Nephron progenitor cell (in vitro differentiated cells): ENCODE measurements around the gene COL27A1.

ENCODE experiments used
- DNase-seq: peaks from one replicate; pipeline ENCODE4 v3.0.0; 2021
- H3K27ac Mint-ChIP-seq: 2 replicates; pipeline ENCODE4 v1.8.0; 2021; ENCODE audit warnings: mild to moderate bottlenecking, moderate library complexity, mixed read lengths
- H3K27me3 Mint-ChIP-seq: 2 replicates; pipeline ENCODE4 v1.8.0; 2021; ENCODE audit warnings: mild to moderate bottlenecking, low read depth, mixed read lengths; ENCODE audit not compliant: poor library complexity
- H3K36me3 Mint-ChIP-seq: 2 replicates; pipeline ENCODE4 v1.8.0; 2021; ENCODE audit warnings: low read depth, mixed read lengths
- H3K4me1 Mint-ChIP-seq: 2 replicates; pipeline ENCODE4 v1.8.0; 2021; ENCODE audit warnings: mixed read lengths
- H3K4me3 Mint-ChIP-seq: 2 replicates; pipeline ENCODE4 v1.8.0; 2021; ENCODE audit warnings: mild to moderate bottlenecking, moderate library complexity, mixed read lengths
- H3K9me3 Mint-ChIP-seq: 2 replicates; pipeline ENCODE4 v1.8.0; 2021; ENCODE audit warnings: mild to moderate bottlenecking, moderate library complexity, mixed read lengths
- TF ChIP-seq, protein P1 (sequence below): fragments of 200-600 bp; sonication (generic); IDR thresholded peaks from 2 replicates; pipeline ENCODE4 v1.5.0; 2021; ENCODE audit warnings: antibody characterized with exemption

Gene COL27A1

DNA sequence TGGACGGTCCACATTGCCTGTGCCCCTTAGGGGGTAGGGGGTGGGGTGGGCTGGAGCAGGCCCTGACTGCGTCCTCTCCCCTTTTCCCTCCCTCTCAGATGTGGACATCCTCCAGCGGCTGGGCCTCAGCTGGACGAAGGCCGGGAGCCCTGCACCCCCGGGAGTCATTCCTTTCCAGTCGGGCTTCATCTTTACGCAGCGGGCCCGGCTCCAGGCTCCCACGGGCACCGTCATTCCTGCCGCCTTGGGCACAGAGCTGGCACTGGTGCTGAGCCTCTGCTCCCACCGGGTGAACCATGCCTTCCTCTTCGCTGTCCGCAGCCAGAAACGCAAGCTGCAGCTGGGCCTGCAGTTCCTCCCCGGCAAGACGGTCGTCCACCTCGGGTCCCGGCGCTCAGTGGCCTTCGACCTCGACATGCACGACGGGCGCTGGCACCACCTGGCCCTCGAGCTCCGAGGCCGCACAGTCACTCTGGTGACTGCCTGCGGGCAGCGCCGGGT, 12.3 kb downstream of the COL27A1 start:
- Mint-ChIP-seq H3K27me3 (no peaks in the 10 kb centered on the region), H3K4me1 (peaks cover 52% of the 10 kb centered on the region), H3K27ac (no peak overlapping the region), H3K36me3 (peaks cover 10% of the 10 kb centered on the region), H3K4me3 (no peak overlapping the region), H3K9me3 (no peaks in the 10 kb centered on the region)
- no peak for DNase-seq
- TF ChIP-seq, protein P1, sequence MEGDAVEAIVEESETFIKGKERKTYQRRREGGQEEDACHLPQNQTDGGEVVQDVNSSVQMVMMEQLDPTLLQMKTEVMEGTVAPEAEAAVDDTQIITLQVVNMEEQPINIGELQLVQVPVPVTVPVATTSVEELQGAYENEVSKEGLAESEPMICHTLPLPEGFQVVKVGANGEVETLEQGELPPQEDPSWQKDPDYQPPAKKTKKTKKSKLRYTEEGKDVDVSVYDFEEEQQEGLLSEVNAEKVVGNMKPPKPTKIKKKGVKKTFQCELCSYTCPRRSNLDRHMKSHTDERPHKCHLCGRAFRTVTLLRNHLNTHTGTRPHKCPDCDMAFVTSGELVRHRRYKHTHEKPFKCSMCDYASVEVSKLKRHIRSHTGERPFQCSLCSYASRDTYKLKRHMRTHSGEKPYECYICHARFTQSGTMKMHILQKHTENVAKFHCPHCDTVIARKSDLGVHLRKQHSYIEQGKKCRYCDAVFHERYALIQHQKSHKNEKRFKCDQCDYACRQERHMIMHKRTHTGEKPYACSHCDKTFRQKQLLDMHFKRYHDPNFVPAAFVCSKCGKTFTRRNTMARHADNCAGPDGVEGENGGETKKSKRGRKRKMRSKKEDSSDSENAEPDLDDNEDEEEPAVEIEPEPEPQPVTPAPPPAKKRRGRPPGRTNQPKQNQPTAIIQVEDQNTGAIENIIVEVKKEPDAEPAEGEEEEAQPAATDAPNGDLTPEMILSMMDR: no peak

DNA sequence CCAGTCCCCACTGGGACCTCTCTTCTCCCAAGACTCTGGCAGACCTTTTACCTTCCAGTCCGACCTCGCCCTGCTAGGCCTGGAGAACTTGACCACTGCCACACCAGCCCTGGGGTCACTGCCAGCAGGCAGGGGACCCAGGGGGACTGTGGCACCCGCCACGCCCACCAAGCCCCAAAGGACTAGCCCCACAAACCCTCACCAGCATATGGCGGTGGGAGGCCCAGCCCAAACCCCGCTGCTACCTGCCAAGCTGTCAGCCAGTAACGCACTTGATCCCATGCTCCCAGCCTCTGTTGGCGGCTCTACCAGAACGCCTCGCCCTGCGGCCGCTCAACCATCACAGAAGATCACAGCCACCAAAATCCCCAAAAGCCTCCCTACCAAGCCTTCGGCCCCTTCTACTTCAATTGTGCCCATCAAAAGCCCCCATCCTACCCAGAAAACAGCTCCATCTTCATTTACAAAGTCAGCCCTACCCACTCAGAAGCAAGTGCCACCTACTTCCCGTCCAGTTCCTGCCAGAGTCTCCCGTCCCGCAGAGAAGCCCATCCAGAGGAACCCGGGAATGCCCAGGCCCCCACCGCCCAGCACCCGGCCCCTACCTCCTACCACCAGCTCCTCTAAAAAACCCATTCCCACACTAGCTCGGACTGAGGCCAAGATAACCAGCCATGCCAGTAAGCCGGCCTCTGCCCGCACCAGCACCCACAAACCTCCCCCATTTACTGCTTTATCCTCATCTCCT, 13.1 kb downstream of the COL27A1 start:
- H3K4me3 Mint-ChIP-seq: no peak overlapping the region
- H3K27me3 Mint-ChIP-seq: no peaks in the 10 kb centered on the region
- H3K9me3 Mint-ChIP-seq: no peaks in the 10 kb centered on the region
- peaks cover 10% of the 10 kb centered on the region for H3K36me3 Mint-ChIP-seq
- TF ChIP-seq, protein P1: no peak
- no peak for DNase-seq
- H3K27ac Mint-ChIP-seq: no peak overlapping the region
- peaks cover 53% of the 10 kb centered on the region for H3K4me1 Mint-ChIP-seq

DNA sequence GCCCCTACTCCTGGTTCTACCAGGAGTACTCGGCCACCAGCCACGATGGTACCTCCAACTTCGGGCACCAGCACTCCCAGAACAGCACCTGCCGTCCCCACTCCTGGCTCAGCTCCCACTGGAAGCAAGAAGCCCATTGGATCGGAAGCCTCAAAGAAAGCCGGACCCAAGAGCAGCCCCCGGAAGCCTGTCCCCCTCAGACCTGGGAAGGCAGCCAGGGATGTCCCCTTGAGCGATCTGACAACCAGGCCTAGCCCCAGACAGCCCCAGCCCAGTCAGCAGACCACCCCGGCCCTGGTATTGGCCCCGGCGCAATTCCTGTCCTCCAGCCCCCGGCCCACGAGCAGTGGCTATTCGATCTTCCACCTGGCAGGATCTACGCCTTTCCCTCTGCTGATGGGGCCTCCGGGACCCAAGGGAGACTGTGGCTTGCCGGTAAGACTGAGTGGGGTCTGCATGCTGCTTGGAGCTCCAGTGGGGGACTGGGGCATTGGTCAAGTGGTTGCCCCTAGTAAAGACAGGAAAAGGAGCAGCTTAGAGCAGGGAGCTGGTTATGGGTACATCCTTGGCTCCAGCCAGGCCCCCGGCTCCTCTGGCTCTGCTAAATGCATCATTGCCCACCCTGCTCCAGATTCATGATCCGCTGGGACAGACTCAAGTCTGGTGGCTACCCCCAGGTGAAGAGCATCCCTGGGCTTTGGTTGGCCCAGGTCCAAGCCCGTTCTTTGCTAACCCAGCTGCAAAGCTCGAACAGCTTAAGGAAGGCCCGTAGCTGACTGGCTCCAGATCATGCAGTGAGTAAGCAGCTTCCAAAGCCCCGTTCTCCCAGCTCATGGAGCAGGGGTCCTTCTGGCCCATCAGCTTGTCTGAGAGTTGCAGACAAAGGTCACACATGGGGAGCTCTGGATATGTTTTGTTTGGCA, 14.0 kb downstream of the COL27A1 start:
- H3K4me1 Mint-ChIP-seq: peaks cover 53% of the 10 kb centered on the region
- no peak for DNase-seq
- no peak overlapping the region for H3K27ac Mint-ChIP-seq
- peaks cover 3% of the 10 kb centered on the region for H3K27me3 Mint-ChIP-seq
- peaks cover 10% of the 10 kb centered on the region for H3K36me3 Mint-ChIP-seq
- H3K4me3 Mint-ChIP-seq: no peak overlapping the region
- no peaks in the 10 kb centered on the region for H3K9me3 Mint-ChIP-seq
- TF ChIP-seq, protein P1: no peak

DNA sequence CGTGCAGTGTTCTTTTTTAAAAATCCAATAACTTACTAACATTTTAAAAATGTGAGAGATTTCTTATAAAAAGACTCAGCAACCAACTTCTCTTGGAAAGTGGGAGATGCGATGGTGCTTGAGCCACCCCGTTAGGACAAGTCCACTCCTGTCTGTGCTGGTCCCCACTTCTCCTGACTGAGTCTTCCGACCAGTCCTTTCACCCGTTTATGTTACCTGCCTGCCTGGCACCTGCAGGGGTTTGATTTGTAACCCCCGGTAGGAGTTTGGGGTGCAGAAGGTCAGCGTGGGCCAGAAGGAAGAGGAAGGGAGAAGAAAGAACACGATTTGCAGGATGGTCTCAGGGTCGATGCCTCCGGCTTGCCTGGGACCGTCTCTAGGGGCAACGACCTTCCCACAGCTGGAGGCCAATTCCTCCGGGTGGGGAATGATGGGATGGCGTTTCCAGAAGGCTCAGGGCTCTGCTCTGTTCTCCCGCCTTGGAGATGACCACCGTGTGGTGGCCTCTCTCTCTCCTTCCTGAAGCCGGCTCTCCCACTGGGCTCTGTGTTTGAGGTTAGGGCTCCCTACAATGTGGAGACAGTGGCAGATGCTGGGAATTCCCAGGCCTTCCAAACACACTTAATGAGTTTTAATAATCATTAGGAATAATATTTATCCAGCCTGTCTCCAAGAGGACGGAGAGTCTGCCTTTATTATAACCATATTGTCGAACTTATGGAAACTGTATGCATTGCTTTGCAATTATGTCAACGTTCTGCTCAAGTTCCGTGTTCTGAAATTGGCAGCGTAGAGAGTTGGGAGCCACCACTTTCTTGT, 14.8 kb downstream of the COL27A1 start:
- DNase-seq: no peak
- no peak overlapping the region for H3K4me3 Mint-ChIP-seq
- no peaks in the 10 kb centered on the region for H3K9me3 Mint-ChIP-seq
- H3K27ac Mint-ChIP-seq: no peak overlapping the region
- peaks cover 10% of the 10 kb centered on the region for H3K36me3 Mint-ChIP-seq
- peaks cover 57% of the 10 kb centered on the region for H3K4me1 Mint-ChIP-seq
- TF ChIP-seq, protein P1: no peak
- H3K27me3 Mint-ChIP-seq: peaks cover 3% of the 10 kb centered on the region

DNA sequence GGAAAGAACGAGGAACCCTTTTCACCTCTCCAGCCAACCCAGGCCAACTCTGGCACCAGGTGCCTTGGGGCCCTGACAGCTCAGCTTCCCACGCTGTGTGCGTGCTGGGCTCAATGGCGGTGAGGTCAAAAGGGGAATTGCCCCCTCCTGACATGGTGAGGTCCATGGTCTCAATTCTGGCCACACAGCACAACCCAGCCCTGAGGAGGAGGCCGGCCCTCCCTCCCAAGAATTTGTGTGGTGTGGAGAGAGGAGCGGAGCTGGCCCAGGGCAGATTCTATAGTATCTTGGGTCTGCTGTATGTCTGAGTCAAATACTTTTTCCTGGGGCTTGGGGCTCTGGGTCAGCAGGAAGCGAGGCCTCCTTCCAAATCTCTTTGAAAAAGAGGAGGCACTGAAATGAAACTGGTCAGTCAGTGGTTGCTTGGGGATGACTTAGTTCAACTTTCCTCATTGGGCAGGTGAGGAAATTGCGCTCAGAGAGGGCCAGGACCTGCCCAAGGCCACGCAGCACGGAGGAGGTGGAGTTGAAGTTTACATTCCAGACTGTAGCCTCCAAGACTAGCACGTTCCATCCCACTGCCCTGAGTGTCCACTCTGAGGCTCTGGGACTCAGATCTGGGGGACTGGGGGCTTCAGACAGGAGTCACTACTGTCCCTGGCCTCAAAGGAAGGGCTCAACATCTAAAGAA, 15.6 kb downstream of the COL27A1 start:
- TF ChIP-seq, protein P1: no peak
- Mint-ChIP-seq H3K36me3 (peaks cover 10% of the 10 kb centered on the region), H3K27me3 (peaks cover 3% of the 10 kb centered on the region), H3K27ac (no peak overlapping the region), H3K4me1 (peaks cover 60% of the 10 kb centered on the region), H3K4me3 (no peak overlapping the region), H3K9me3 (no peaks in the 10 kb centered on the region)
- DNase-seq: no peak
